Mesothelial cell of epicardium (in vitro differentiated cells): Measurements from ENCODE around the gene FSCB. TPM values are rescaled to one million over a fixed set of nuclear protein-coding genes. Genes with fewer than 3 reads are reported as not detected.
A peak's percentile ranks its signal among the peaks of the same experiment; 100 is the strongest.

Source experiments
- DNase-seq, 2 experiments: peaks; one replicate each; pipeline ENCODE4 v3.0.0; 2021; ENCODE audit warnings: low spot score in 2 of 2; ENCODE audit not compliant: unreplicated experiment in 2 of 2
- H3K27ac Mint-ChIP-seq: 2 replicates; pipeline ENCODE4 v1.8.0; 2021; ENCODE audit warnings: mixed read lengths
- H3K27me3 Mint-ChIP-seq: 2 replicates; pipeline ENCODE4 v1.8.0; 2021; ENCODE audit warnings: low read depth, mixed read lengths
- H3K36me3 Mint-ChIP-seq: 2 replicates; pipeline ENCODE4 v1.8.0; 2021; ENCODE audit warnings: mixed read lengths
- H3K4me1 Mint-ChIP-seq: 2 replicates; pipeline ENCODE4 v1.8.0; 2021; ENCODE audit warnings: mixed read lengths
- H3K4me3 Mint-ChIP-seq: 2 replicates; pipeline ENCODE4 v1.8.0; 2021; ENCODE audit warnings: mild to moderate bottlenecking, moderate library complexity, mixed read lengths
- H3K9me3 Mint-ChIP-seq: 2 replicates; pipeline ENCODE4 v1.8.0; 2021; ENCODE audit warnings: mixed read lengths
- total RNA-seq: library from RNA; stranded (reverse); gene quantifications from 3 replicates; pipeline ENCODE4 v1.2.1, GENCODE V29; 2021
- TF ChIP-seq, protein P1 (sequence below): fragments of 200-600 bp; sonication (generic); IDR thresholded peaks from one replicate; pipeline ENCODE4 v1.5.0; 2021; ENCODE audit warnings: antibody characterized with exemption; ENCODE audit not compliant: unreplicated experiment

FSCB gene
- total RNA-seq, 1 donor from 2014 or later, result not detected

DNA sequence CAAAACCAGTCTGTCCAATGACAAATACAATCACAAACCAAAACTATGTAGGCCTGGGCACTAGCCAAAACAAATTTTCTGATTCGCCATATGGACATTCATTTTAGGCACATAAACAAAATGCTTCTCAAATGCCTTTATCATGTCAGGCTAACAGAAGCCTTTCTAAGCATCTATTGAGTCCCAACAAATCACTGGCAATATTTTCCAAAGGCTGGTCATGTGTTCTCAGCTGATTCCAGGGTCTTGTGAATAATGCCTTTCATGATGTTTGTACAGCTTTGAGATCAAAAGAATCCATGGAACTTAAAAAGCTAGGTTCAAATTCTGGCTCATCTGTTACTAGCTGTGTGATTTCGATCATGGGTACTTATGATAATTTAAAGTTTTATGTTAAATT is 16.1 kb downstream of the FSCB start:
- Mint-ChIP-seq H3K4me3 (no peak overlapping the region), H3K27ac (no peak overlapping the region), H3K27me3 (no peaks in the 10 kb centered on the region), H3K36me3 (no peaks in the 10 kb centered on the region), H3K4me1 (no peaks in the 10 kb centered on the region), H3K9me3 (peaks cover 17% of the 10 kb centered on the region)
- TF ChIP-seq, protein P1, sequence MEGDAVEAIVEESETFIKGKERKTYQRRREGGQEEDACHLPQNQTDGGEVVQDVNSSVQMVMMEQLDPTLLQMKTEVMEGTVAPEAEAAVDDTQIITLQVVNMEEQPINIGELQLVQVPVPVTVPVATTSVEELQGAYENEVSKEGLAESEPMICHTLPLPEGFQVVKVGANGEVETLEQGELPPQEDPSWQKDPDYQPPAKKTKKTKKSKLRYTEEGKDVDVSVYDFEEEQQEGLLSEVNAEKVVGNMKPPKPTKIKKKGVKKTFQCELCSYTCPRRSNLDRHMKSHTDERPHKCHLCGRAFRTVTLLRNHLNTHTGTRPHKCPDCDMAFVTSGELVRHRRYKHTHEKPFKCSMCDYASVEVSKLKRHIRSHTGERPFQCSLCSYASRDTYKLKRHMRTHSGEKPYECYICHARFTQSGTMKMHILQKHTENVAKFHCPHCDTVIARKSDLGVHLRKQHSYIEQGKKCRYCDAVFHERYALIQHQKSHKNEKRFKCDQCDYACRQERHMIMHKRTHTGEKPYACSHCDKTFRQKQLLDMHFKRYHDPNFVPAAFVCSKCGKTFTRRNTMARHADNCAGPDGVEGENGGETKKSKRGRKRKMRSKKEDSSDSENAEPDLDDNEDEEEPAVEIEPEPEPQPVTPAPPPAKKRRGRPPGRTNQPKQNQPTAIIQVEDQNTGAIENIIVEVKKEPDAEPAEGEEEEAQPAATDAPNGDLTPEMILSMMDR, result no peak
- no peak for DNase-seq

DNA sequence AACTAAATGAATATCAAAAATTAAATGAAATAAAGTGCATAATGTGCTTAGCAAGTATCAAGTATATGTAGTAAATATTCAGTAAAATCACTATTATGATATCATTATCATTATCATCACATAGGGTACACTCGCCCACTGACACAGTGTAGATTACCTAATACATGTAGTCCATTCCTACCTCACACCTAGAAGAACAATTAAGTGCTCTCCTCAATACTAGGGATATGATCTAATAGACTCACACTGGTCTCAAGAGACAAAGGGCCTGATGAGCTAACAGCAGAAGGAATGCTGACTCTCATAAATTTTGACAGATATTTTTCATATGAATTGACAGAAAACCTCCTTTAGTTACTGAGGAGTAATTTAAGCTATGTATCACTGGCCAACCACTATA is 29.1 kb downstream of the FSCB start:
- H3K4me3 Mint-ChIP-seq, result no peak overlapping the region
- peaks cover 2% of the 10 kb centered on the region for H3K36me3 Mint-ChIP-seq

DNA sequence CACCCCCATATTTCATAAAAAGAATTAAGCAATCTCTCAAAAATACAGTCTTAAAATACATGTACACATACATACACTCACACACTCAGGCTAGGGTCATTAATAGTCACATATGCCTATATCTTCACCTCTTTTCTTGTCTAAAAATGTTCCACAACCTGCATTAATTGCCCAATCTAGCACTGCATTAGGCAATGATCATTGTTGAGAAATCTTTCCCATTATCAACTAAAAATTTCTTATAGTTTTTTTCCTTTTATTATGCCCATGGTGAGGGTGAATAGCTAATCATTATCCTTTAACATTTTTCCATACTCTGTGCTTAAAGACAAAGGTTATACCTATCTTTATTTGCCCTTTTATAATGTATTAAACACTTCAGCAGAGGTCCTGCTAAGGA is 38.3 kb downstream of the FSCB start:
- TF ChIP-seq, protein P1, result no peak
- Mint-ChIP-seq H3K4me3 (no peak overlapping the region), H3K4me1 (no peaks in the 10 kb centered on the region), H3K27ac (no peak overlapping the region), H3K27me3 (no peaks in the 10 kb centered on the region), H3K36me3 (no peaks in the 10 kb centered on the region), H3K9me3 (peaks cover 7% of the 10 kb centered on the region)
- DNase-seq, result no peak

More for the DNA sequence above, 29.1 kb downstream of the FSCB start:
- peaks cover 24% of the 10 kb centered on the region for H3K9me3 Mint-ChIP-seq
- H3K27me3 Mint-ChIP-seq, result no peaks in the 10 kb centered on the region
- TF ChIP-seq, protein P1, result no peak
- H3K27ac Mint-ChIP-seq, result no peak overlapping the region
- H3K4me1 Mint-ChIP-seq, result no peaks in the 10 kb centered on the region
- DNase-seq, result no peak

DNA sequence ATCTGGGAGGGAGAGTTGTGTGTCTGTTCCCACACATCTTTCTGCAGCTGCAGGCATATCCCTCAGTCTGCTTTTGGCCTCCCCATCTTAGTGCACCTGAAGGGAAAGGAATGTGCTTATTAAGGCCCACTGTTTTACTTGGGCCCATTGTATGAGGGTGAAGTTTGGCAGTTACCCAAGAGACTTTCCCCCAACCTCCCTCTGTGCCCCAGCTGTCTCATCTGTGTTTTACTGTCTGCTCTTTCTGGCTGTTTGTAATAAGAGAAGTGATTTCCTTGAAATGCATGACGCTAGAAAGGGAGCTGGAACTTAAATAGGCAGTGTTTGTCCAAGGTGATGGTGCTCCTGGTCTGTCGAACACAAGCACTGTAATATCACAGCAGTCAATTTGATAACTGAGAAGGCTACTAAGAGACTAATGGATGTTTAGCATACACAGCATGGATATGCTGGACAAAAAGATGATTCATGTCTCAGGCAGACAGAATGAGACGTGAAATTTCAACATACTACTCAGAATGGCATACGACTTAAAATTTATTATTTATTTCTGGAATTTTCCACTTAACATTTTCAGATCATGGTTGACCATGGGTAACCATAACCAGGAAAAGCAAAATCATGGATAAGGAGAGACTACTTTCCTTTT is 43.6 kb downstream of the FSCB start:
- Mint-ChIP-seq H3K4me3 (no peak overlapping the region), H3K9me3 (peaks cover 13% of the 10 kb centered on the region), H3K27ac (peak overlapping the region; percentile 39), H3K27me3 (no peaks in the 10 kb centered on the region), H3K36me3 (no peaks in the 10 kb centered on the region), H3K4me1 (peaks cover 7% of the 10 kb centered on the region)
- TF ChIP-seq, protein P1, result no peak
- DNase-seq, result no peak

DNA sequence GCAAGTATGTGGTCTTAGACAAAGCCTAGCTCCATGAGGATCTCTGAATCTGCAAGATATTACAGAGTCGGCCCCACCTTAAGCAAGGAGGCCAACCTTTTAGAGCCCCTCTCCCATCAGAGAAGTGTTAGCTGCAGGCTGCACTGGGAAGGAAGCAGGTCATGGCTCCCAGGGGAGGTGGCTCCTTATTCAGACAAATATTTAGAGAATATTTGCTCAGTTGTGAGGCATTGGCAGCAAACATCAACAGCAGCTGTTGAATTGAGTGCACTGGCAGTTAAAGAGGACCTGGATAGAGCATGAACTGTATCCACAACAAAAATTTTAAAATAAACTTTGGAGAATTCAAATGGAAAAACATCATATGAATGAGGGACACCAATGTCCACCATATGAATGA is 44.7 kb downstream of the FSCB start:
- Mint-ChIP-seq H3K27me3 (no peaks in the 10 kb centered on the region), H3K36me3 (peaks cover 3% of the 10 kb centered on the region), H3K4me3 (no peak overlapping the region), H3K27ac (no peak overlapping the region), H3K9me3 (peaks cover 20% of the 10 kb centered on the region), H3K4me1 (peaks cover 7% of the 10 kb centered on the region)
- TF ChIP-seq, protein P1, result no peak
- no peak for DNase-seq
